Measurements from ENCODE around the gene NUP155. TPM values are rescaled to one million over a fixed set of nuclear protein-coding genes. Genes with fewer than 3 reads are reported as not detected.
"Not testable (repeated sequence)": the region's sequence is repeated elsewhere in the genome, so short reads cannot be mapped to it uniquely, and the experiment has no call there.

Gene NUP155
- total RNA-seq, 1 donor from 2014 or later: 24.2 TPM

GRCh38 chr5:37283214-37283820 lies 87.6 kb downstream of the NUP155 start:
- no peak for DNase-seq (ENCODE audit: low read depth)

DNA sequence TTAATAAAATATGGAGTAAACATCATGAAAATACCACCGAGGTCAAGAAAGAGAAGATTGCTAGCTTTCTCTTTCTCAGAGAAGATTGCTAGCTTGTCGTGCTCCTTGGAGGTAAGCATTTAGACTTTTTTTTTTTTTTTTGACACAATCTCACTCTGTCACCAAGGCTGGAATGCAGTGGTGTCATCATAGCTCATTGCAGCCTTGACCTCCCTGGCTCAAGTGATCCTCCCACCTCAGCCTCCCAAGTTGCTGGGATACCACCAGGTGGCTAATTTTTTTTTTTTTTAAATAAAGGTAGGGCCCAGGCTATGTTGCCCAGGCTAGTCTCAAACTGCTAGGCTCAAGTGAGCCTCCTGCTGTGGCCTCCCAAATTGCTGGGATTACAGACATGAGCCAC lies 95.4 kb downstream of the NUP155 start:
- no peak for DNase-seq (ENCODE audit: low read depth)

DNA sequence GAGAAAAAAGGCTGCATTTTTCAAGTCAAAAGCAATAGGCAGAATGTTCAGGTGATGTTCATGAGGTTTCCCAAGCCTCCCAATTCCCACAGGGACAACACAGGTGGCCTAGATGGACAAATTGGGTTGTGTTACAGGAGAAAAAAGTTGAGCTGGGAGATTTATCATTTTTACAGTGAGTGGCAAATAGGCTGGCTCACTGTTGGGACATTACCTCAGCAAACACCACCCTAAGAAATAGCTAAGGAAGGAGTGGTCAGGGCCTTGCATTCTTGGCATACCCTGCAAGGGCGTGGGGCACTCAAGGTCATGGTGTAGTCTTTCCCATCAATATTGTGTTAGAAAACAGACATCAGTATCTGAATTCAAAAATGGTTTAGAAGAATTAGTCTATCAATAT lies 98.4 kb downstream of the NUP155 start:
- peak; percentile 88 for DNase-seq (ENCODE audit: low read depth)

DNA sequence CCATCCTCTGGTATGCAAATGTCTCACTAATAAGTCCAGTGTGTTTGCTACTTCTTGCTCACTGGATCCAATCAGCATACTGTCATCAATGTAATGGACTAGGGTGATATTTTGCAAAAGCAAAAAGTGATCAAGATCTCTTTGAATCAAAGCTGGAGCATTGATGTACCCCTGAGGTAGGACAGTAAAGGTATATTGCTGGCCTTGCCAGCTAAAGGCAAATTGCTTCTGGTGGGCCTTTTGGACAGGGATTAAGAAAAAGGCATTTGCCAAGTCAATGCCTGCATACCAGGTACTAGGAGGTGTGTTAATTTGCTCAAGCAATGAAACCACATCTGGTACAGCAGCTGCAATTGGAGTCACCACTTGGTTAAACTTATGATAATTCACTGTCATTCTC lies 102.8 kb downstream of the NUP155 start:
- DNase-seq (ENCODE audit: low read depth): not testable (repeated sequence)

- no peak for DNase-seq (ENCODE audit: low read depth)
Measured at GRCh38 chr5:37255774-37256358, 115.0 kb downstream of the NUP155 start.

GRCh38 chr5:37254581-37254980 lies 116.3 kb downstream of the NUP155 start:
- DNase-seq (ENCODE audit: low read depth): no peak

DNA sequence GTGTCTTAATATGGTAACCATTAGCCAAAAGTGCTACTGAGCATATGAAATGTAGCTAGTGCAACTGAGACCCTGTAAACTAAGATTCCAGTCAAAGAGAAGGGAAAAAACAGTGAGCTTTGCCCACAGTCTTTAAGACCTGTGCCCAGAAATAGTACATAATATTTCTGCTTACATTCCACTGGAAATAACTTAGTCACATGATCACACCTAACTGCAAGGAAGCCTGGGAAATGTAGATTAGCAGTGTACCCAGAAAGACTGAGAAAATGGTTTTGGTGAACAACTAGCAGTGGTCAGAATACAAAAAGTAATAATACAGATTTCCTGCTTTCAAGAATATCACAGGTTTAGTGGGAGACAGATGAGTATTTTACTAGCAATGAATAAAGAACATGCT lies 119.2 kb downstream of the NUP155 start:
- DNase-seq (ENCODE audit: low read depth): no peak

DNA sequence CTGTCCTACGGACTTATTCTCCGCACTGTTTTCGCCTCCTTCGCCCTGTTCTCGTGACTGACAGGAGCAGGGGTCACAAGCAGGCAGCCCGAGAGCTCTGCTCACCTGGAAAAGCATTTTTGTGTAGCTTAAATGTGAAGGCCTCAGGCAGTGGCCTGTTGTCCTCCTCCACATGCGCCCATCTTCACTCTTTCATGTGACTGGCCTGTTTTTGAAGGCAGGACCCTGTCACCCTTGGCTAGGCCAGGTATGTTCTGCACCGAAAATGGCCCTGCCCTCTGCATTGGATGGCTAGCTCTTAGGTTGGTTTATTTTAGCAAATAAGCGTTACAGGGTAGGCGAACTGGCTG lies 121.1 kb downstream of the NUP155 start:
- DNase-seq (ENCODE audit: low read depth): no peak

GRCh38 chr5:37248970-37249814 lies 121.7 kb downstream of the NUP155 start, which contains the start of gene CPLANE1:
TSS of gene CPLANE1 (minus strand) at chr5:37249376. CDS start at chr5:37247698, 1,678 bp downstream.
- DNase-seq (ENCODE audit: low read depth): peak; percentile 91

DNA sequence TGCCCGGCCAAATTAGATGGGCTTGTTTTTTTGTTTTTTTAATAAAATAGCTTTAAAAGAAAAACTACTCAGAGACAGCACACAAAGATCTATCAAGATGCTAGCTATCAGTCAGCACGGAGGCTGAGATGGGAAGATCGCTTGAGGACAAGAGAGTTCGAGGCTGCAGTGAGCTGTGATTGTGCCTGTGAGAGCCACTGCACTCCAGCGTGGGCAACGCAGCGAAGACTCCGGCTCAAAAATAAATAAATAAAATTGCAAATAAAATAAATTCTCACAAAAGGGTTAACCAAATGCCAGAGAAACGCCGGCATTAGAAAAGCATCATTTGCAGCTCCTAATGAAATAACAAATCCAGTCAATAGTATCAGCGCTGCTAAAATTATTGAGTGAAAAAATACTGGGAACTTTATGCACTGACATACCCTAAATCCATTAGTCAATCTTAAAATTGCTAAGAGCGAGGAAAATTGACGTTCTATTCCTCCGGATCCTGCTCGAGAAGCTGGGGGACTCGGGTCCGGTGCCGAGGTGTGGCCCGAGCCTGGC lies 122.4 kb downstream of the NUP155 start:
- DNase-seq (ENCODE audit: low read depth): peak; percentile 37

DNA sequence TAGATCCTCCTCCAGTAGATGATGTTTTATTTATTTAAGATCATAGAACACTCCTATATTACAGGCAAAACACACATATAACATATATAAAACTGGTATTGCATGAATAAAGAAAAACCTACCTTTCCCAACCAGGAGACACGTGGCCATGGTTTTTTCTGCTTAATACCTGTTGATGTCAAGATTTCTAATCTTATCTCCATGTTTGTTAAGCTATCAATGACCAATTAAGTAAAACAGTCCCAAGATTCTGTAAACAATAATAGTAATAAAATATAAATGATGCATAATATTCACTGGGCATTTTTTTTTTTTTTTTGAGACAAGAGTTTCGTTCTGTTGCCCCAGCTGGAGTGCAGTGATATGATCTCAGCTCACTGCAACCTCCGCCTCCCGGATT lies 123.4 kb downstream of the NUP155 start:
- no peak for DNase-seq (ENCODE audit: low read depth)

- no peak for DNase-seq (ENCODE audit: low read depth)
Measured at GRCh38 chr5:37247036-37247435, 123.9 kb downstream of the NUP155 start.

Other genes with a start within 250 kb of the NUP155 start
- gene CPLANE1, start 121.7 kb downstream of the NUP155 start, total RNA-seq: 21.6 and 31.2 TPM in 2 replicates
- 24.5 and 39.8 TPM in 2 replicates for gene WDR70, start 8.2 kb upstream of the NUP155 start, total RNA-seq

All from myocyte (in vitro differentiated cells).